ENCODE results near the gene ZNF268.

DNA sequence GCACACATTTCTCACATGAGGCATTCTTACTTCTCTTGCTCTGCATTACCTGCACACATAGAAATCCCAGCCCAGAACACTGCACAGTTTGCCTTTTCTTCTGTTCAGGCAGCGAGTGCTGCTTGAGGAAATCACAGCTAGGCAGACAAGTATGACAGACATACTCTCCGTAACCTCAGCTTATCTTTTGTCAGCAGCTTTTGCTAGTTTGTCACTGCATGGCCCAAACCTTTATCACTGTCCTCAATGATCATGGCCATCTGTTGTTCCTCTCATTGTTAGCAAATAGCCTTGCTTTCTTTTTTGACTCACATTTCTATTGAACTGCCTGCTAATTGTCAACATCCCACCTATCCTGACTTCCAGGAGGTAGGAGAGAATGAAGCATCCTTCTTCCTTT lies 45.5 kb upstream of the ZNF268 start:
- TF ChIP-seq, protein P1, sequence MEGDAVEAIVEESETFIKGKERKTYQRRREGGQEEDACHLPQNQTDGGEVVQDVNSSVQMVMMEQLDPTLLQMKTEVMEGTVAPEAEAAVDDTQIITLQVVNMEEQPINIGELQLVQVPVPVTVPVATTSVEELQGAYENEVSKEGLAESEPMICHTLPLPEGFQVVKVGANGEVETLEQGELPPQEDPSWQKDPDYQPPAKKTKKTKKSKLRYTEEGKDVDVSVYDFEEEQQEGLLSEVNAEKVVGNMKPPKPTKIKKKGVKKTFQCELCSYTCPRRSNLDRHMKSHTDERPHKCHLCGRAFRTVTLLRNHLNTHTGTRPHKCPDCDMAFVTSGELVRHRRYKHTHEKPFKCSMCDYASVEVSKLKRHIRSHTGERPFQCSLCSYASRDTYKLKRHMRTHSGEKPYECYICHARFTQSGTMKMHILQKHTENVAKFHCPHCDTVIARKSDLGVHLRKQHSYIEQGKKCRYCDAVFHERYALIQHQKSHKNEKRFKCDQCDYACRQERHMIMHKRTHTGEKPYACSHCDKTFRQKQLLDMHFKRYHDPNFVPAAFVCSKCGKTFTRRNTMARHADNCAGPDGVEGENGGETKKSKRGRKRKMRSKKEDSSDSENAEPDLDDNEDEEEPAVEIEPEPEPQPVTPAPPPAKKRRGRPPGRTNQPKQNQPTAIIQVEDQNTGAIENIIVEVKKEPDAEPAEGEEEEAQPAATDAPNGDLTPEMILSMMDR (IDR thresholded peaks at IDR 0.05): no peak
- no peak for TF ChIP-seq POLR2A (IDR thresholded peaks at IDR 0.05)
